K562 (cell line): ENCODE results near the gene TTLL11.

ENCODE experiments used
- ARNT ChIP-seq, 2 experiments: fragments of 450-650 bp; IDR thresholded peaks; 2 replicates each; pipeline ENCODE4 v1.6.1; 2016; ENCODE audit warnings: mild to moderate bottlenecking in 1 of 2
- COPS2 ChIP-seq: fragments of 450-650 bp; conservative IDR thresholded peaks from 2 replicates; pipeline ENCODE4 v1.6.1; 2016; ENCODE audit warnings: mild to moderate bottlenecking, moderate library complexity
- CREB1 ChIP-seq, 2 experiments: sonication (generic) in 1 of 2; formaldehyde crosslinking in 1 of 2; IDR thresholded peaks; 2 replicates each; pipeline versions ENCODE4 v1.6.1 to v1.8.0; 2012 to 2022; ENCODE audit warnings: inconsistent platforms in 1 of 2, mild to moderate bottlenecking in 1 of 2, missing genetic modification reagents in 1 of 2, moderate library complexity in 1 of 2
- FOXK1 ChIP-seq: sonication (generic); formaldehyde crosslinking; IDR thresholded peaks from 2 replicates; pipeline ENCODE4 v1.8.0; 2022; ENCODE audit warnings: missing genetic modification reagents, mild to moderate bottlenecking, borderline replicate concordance
- JUND ChIP-seq, 2 experiments: IDR thresholded peaks; 2 replicates in 1 of 2; 3 replicates in 1 of 2; pipeline ENCODE4 v1.6.1; 2011; ENCODE audit warnings: borderline replicate concordance in 2 of 2, low read depth in 2 of 2, low read length in 2 of 2, improper control_type of control experiment in 1 of 2, missing biosample characterization in 1 of 2, missing genetic modification characterization in 1 of 2, missing genetic modification reagents in 1 of 2
- MED1 ChIP-seq: sonication (generic); formaldehyde crosslinking; IDR thresholded peaks from 2 replicates; pipeline ENCODE4 v1.8.1; 2023; ENCODE audit warnings: missing genetic modification reagents, borderline replicate concordance
- POLR2AphosphoS5 ChIP-seq: IDR thresholded peaks from 2 replicates; pipeline ENCODE4 v1.6.1; 2011; ENCODE audit warnings: mild to moderate bottlenecking, low read depth, low read length, moderate library complexity; ENCODE audit not compliant: control insufficient read depth, insufficient read depth
- PTRF ChIP-seq: fragments of 450-650 bp; IDR thresholded peaks from 2 replicates; pipeline ENCODE4 v1.6.1; 2016; ENCODE audit warnings: mild to moderate bottlenecking, missing genetic modification characterization, missing compliant biosample characterization
- RFX5 ChIP-seq: IDR thresholded peaks from 2 replicates; pipeline ENCODE4 v1.6.1; 2011; ENCODE audit warnings: low read depth, mild to moderate bottlenecking, improper control_type of control experiment, low read length
- TAF15 ChIP-seq: fragments of 200-400 bp; formaldehyde crosslinking; IDR thresholded peaks from 2 replicates; pipeline ENCODE4 v1.6.1; 2017; ENCODE audit warnings: mild to moderate bottlenecking, low read depth, low read length, moderate library complexity
- TF ChIP-seq, protein P1 (sequence below), 3 experiments: IDR thresholded peaks in 2 of 3; conservative IDR thresholded peaks in 1 of 3; 2 replicates each; pipeline ENCODE4 v1.5.1; 2011 to 2012; ENCODE audit warnings: low read length in 3 of 3, mild to moderate bottlenecking in 3 of 3, control low read depth in 2 of 3, improper control_type of control experiment in 1 of 3, inconsistent platforms in 1 of 3, low read depth in 1 of 3, mixed read lengths in 1 of 3, moderate library complexity in 1 of 3; ENCODE audit not compliant: insufficient read depth in 2 of 3

DNA sequence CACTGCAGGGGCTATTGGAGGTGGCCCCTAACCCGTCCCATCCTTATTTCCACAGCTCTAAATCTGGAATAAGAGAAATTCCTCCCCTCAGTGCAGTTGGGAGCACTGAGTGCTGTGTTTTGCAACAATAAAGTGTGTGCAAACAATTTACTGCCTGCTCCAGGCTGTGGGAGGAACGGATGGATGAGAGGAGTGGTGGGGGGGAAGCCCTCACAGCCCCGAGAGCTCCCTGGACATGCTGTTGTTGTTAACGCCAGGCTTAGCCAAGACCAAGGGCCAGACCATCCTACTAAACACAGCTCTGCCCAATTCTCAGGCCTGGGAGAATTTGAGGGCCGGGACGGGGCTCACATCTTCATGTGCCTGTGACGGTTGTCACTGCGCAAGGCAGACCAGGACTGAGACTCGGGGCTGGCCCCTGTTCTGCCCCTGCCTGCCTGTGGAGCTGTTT is 241.4 kb downstream of the TTLL11 start:
- TF ChIP-seq COPS2 = no peak
- TF ChIP-seq PTRF (tag) = no peak
- no peak for TF ChIP-seq POLR2AphosphoS5
- no peak for TF ChIP-seq ARNT (IDR thresholded peaks at IDR 0.05)
- no peak for TF ChIP-seq TAF15
- TF ChIP-seq RFX5 = no peak
- TF ChIP-seq, protein P1, sequence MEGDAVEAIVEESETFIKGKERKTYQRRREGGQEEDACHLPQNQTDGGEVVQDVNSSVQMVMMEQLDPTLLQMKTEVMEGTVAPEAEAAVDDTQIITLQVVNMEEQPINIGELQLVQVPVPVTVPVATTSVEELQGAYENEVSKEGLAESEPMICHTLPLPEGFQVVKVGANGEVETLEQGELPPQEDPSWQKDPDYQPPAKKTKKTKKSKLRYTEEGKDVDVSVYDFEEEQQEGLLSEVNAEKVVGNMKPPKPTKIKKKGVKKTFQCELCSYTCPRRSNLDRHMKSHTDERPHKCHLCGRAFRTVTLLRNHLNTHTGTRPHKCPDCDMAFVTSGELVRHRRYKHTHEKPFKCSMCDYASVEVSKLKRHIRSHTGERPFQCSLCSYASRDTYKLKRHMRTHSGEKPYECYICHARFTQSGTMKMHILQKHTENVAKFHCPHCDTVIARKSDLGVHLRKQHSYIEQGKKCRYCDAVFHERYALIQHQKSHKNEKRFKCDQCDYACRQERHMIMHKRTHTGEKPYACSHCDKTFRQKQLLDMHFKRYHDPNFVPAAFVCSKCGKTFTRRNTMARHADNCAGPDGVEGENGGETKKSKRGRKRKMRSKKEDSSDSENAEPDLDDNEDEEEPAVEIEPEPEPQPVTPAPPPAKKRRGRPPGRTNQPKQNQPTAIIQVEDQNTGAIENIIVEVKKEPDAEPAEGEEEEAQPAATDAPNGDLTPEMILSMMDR (IDR thresholded peaks at IDR 0.05 in 2 of 3, conservative IDR thresholded peaks at IDR 0.05 in 1 of 3; ENCODE audit: insufficient read depth in 2 of 3, low read depth in 1 of 3, low read length in 3 of 3) = no peak
- TF ChIP-seq JUND (IDR thresholded peaks at IDR 0.05; ENCODE audit: borderline replicate concordance, low read depth, low read length) = no peak
- TF ChIP-seq JUND (tag; IDR thresholded peaks at IDR 0.05; ENCODE audit: borderline replicate concordance, low read depth, low read length) = no peak
- no peak for TF ChIP-seq MED1 (CRISPR knock-in tag)
- no peak for TF ChIP-seq CREB1 (IDR thresholded peaks at IDR 0.05)
- TF ChIP-seq CREB1 (CRISPR knock-in tag; IDR thresholded peaks at IDR 0.05) = no peak
- TF ChIP-seq FOXK1 (CRISPR knock-in tag) = no peak
